ENCODE data around the gene NEUROD1. TPM values are rescaled to one million over a fixed set of nuclear protein-coding genes. Genes with fewer than 3 reads are reported as not detected.
A peak's percentile ranks its signal among the peaks of the same experiment; 100 is the strongest.

NEUROD1 gene
- total RNA-seq, 1 donor from 2014 or later, result not detected

- Histone ChIP-seq H3K4me3 (no peak overlapping the region), H3K9me3 (no peaks in the 10 kb centered on the region), H3K36me3 (no peaks in the 10 kb centered on the region), H3K4me1 (peaks cover 26% of the 10 kb centered on the region), H3K27me3 (ENCODE audit: low read depth) (peaks cover 89% of the 10 kb centered on the region), H3K27ac (no peak overlapping the region)
- ATAC-seq (no peak), DNase-seq (no peak)
- intact Hi-C loops (cut with DNase I), result no loop called here
- TF ChIP-seq, protein P1, sequence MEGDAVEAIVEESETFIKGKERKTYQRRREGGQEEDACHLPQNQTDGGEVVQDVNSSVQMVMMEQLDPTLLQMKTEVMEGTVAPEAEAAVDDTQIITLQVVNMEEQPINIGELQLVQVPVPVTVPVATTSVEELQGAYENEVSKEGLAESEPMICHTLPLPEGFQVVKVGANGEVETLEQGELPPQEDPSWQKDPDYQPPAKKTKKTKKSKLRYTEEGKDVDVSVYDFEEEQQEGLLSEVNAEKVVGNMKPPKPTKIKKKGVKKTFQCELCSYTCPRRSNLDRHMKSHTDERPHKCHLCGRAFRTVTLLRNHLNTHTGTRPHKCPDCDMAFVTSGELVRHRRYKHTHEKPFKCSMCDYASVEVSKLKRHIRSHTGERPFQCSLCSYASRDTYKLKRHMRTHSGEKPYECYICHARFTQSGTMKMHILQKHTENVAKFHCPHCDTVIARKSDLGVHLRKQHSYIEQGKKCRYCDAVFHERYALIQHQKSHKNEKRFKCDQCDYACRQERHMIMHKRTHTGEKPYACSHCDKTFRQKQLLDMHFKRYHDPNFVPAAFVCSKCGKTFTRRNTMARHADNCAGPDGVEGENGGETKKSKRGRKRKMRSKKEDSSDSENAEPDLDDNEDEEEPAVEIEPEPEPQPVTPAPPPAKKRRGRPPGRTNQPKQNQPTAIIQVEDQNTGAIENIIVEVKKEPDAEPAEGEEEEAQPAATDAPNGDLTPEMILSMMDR (IDR thresholded peaks at IDR 0.05), result no peak
These were observed 1.9 kb upstream of the NEUROD1 start for GRCh38 chr2:181682026-181682789.

GRCh38 chr2:181680937-181681811 lies 857 bp upstream of the NEUROD1 start:
- no peak overlapping the region for H3K4me3 ChIP-seq

DNA sequence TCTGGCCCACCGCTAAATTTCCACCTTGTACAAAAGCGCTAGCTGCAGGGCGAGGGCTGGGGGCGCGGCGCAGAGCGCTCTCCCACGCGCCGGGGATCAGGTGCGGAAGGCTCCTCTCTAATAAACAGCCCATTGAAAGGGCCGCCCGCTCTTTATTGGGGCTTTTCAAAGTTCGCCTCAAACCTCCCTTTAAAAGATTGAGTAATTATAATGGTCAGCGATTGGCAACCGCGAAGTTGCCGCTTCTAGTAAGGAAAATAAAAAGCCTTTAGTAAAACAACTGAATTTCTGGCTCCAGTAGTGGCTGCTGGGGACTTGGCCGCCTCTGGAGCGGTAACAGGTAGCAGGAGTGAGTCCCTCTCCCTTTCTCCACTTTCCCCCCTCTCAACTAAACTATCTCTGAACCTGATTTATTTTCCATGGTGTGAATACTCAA lies 755 bp downstream of the NEUROD1 start:
- Histone ChIP-seq H3K4me1 (peaks cover 26% of the 10 kb centered on the region), H3K9me3 (no peaks in the 10 kb centered on the region), H3K36me3 (no peaks in the 10 kb centered on the region), H3K27me3 (ENCODE audit: low read depth) (peaks cover 82% of the 10 kb centered on the region), H3K4me3 (no peak overlapping the region), H3K27ac (no peak overlapping the region)
- intact Hi-C loops (cut with DNase I), result no loop called here
- DNase-seq (no peak), ATAC-seq (no peak)
- TF ChIP-seq, protein P1 (IDR thresholded peaks at IDR 0.05), result no peak

More at GRCh38 chr2:181680937-181681811, 857 bp upstream of the NEUROD1 start:
- intact Hi-C loops (cut with DNase I), result no loop called here
- TF ChIP-seq, protein P1 (IDR thresholded peaks at IDR 0.05), result no peak
- Histone ChIP-seq H3K27ac (no peak overlapping the region), H3K9me3 (no peaks in the 10 kb centered on the region), H3K4me1 (peaks cover 26% of the 10 kb centered on the region), H3K36me3 (no peaks in the 10 kb centered on the region), H3K27me3 (ENCODE audit: low read depth) (peaks cover 89% of the 10 kb centered on the region)
- DNase-seq, result no peak
- ATAC-seq, result no peak

- Histone ChIP-seq H3K9me3 (no peaks in the 10 kb centered on the region), H3K27me3 (ENCODE audit: low read depth) (peaks cover 81% of the 10 kb centered on the region), H3K4me3 (no peak overlapping the region), H3K4me1 (peaks cover 21% of the 10 kb centered on the region), H3K36me3 (no peaks in the 10 kb centered on the region), H3K27ac (no peak overlapping the region)
- intact Hi-C loops (cut with DNase I), result no loop called here
- DNase-seq, result no peak
- TF ChIP-seq, protein P1 (IDR thresholded peaks at IDR 0.05), result no peak
- no peak for ATAC-seq
These were observed 1.3 kb downstream of the NEUROD1 start for GRCh38 chr2:181678861-181679543.

DNA sequence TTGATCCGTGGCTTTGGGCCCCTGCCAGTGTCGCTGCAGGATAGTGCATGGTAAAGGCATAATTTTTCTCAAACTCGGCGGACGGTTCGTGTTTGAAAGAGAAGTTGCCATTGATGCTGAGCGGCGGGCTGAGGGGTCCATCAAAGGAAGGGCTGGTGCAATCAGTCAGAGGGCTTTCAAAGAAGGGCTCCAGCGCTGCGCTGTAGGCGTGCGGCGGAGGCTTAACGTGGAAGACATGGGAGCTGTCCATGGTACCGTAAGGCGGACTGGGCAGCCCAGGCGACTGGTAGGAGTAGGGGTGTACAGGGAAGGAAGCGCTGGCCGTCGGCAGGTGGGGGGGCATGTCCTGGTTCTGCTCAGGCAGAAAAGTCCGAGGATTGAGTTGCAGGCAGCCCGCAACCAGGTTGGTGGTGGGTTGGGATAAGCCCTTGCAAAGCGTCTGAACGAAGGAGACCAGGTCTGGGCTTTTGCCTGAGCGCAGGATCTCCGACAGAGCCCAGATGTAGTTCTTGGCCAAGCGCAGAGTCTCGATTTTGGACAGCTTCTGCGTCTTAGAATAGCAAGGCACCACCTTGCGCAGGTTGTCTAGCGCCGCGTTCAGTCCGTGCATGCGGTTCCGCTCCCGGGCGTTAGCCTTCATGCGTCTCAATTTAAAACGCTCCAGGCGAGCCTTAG lies 2.3 kb downstream of the NEUROD1 start:
- intact Hi-C loops (cut with DNase I), result no loop called here
- Histone ChIP-seq H3K4me1 (peaks cover 11% of the 10 kb centered on the region), H3K9me3 (no peaks in the 10 kb centered on the region), H3K36me3 (no peaks in the 10 kb centered on the region), H3K27ac (no peak overlapping the region), H3K4me3 (no peak overlapping the region), H3K27me3 (ENCODE audit: low read depth) (peaks cover 72% of the 10 kb centered on the region)
- peak; percentile 84 to 85 for ATAC-seq
- TF ChIP-seq, protein P1 (IDR thresholded peaks at IDR 0.05), result no peak
- DNase-seq, result peak; percentile 69
